ENCODE results near the gene JUP. TPM values are rescaled to one million over a fixed set of nuclear protein-coding genes. Genes with fewer than 3 reads are reported as not detected.

The JUP gene
- polyA plus RNA-seq, 1 donor from 2014 or later = 72.0 TPM

- Mint-ChIP-seq H3K4me3 (no peak overlapping the region), H3K36me3 (no peaks in the 10 kb centered on the region)
Measured at GRCh38 chr17:41796121-41796895, 9.8 kb upstream of the JUP start.

DNA sequence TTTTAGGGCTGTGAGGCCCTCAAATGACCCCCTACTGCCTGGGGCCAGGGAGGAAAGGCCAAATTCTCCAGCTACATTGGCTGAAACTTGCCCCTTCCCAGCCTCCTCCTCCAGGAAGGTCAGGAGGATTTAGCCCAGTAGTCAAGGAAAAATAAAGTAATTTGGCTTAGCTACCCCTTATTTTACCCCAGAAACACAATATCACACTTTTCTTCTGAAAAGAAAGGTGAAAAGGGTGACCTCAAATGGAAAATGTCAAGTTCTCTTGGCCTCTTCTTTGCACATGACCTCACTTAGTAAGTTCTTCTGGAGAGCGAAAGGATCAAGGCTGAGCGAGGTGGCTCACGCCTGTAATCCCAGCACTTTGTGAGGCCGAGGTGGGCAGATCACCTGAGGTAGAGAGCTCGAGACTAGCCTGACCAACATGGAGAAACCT is 8.0 kb upstream of the JUP start:
- no peak overlapping the region for H3K4me3 Mint-ChIP-seq

More at GRCh38 chr17:41796121-41796895, 9.8 kb upstream of the JUP start:
- H3K9me3 Mint-ChIP-seq = no peaks in the 10 kb centered on the region
- H3K27ac Mint-ChIP-seq = no peak overlapping the region
- H3K27me3 Mint-ChIP-seq = no peaks in the 10 kb centered on the region
- peaks cover 0 to 5% (median 5%) of the 10 kb centered on the region in 3 donors for H3K4me1 Mint-ChIP-seq

DNA sequence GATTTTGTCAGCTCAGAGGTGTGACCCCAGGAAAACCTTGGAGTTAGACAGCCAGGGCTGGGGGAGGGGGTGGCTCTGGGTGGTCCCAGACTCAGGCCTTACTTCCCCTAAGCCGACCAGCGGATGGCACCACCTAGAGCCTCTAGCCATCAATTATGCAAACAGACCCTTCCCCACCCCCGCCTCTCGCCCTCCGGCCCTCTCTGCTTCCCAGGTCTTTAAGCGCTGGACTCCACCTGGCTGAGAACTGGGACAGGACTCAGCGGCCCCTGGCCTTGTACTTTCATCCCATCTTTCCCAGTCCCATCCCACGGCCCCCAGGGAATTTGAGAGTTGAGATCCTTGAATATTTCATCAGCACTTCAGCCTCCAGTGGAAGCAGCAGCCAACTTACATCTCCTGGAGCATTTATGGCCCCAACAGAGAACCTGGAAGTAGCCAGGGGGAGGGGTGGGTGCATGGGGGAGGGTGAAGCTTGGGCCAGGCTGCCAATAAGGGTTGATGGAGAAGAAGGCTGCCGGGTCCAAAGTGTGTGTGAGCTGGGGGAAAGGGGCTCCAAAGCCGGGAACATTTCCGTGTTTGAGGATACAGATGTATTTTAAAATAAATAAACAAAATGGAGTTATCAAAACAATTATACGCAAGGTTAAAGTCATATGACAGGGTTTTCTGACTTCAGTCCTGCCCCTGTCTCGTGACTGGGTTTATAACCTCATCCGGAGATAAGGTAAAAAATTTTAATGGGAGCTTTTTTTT is 7.5 kb upstream of the JUP start:
- H3K27me3 Mint-ChIP-seq = no peaks in the 10 kb centered on the region
- peaks cover 0 to 5% (median 0%) of the 10 kb centered on the region in 3 donors for H3K4me1 Mint-ChIP-seq
- no peaks in the 10 kb centered on the region for H3K36me3 Mint-ChIP-seq
- H3K27ac Mint-ChIP-seq = no peak overlapping the region
- no peak overlapping the region for H3K4me3 Mint-ChIP-seq
- no peaks in the 10 kb centered on the region for H3K9me3 Mint-ChIP-seq

More for the DNA sequence above, 8.0 kb upstream of the JUP start:
- Mint-ChIP-seq H3K9me3 (no peaks in the 10 kb centered on the region), H3K27me3 (no peaks in the 10 kb centered on the region), H3K4me1 (peaks cover 0 to 5% (median 0%) of the 10 kb centered on the region in 3 donors), H3K27ac (no peak overlapping the region), H3K36me3 (no peaks in the 10 kb centered on the region)

DNA sequence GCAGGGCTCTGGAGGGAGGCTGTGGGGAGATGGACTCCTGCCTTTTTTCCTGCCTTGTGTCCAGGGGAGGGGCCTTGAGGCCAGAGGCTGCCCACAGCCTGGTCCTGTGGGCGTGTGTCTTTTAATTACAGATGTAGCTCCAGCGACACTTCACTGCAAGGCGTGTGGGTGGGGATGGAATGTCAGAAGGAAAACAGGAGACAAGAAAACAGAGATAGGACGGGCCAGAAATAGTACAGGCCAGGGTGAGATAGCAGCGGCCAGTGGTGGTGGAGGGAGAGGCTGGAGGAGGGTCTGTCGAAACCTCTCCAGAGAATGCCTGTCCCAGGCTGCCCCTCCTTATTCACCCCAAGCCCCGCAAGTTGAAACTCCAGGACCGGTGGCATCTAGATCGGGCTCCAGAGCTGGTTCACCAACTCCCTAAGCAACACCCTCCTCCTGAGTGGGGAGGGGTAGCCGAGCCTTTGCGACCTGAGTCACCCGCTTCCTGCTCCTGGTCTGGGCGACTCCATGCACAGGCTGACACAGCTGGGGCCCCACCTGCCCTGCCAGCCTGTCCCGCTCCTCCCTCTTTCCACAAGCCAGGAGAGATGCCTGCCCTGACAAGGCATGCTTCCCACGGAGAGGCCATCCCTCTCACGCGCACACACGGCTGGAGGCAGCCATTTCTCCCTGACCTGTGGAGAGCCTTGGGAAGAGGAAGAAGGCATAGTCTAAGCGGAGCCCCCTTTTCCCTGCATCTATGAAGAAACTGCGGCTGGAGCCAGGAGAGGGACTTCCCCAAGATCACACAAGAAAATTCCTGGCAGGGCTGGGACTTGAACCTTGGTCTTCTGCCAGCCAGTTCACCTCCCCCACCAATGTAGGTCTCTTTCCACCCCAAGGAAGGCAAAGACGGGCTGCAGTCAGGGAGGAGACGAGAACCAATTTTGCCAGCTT is 6.6 kb upstream of the JUP start:
- H3K27me3 Mint-ChIP-seq = no peaks in the 10 kb centered on the region
- H3K4me3 Mint-ChIP-seq = no peak overlapping the region
- H3K9me3 Mint-ChIP-seq = no peaks in the 10 kb centered on the region
- peaks cover 0 to 7% (median 0%) of the 10 kb centered on the region in 3 donors for H3K4me1 Mint-ChIP-seq
- H3K36me3 Mint-ChIP-seq = no peaks in the 10 kb centered on the region
- H3K27ac Mint-ChIP-seq = no peak overlapping the region

GRCh38 chr17:41787021-41787418 is 509 bp upstream of the JUP start:
- H3K27me3 Mint-ChIP-seq = peaks cover 3% of the 10 kb centered on the region
- H3K9me3 Mint-ChIP-seq = no peaks in the 10 kb centered on the region
- no peaks in the 10 kb centered on the region for H3K36me3 Mint-ChIP-seq
- peak overlapping the region; percentile 66 to 98 (median 82) for H3K4me3 Mint-ChIP-seq
- peaks cover 15 to 29% (median 18%) of the 10 kb centered on the region in 3 donors for H3K4me1 Mint-ChIP-seq
- H3K27ac Mint-ChIP-seq = peak overlapping the region in 1 of 3 donors; percentile 43

GRCh38 chr17:41785859-41786226 is 668 bp downstream of the JUP start:
- peaks cover 3% of the 10 kb centered on the region for H3K36me3 Mint-ChIP-seq
- peak overlapping the region in 2 of 3 donors; percentile 31 to 89 for H3K27ac Mint-ChIP-seq
- peaks cover 3% of the 10 kb centered on the region for H3K27me3 Mint-ChIP-seq
- peak overlapping the region; percentile 82 to 98 (median 92) for H3K4me3 Mint-ChIP-seq
- peaks cover 20 to 35% (median 21%) of the 10 kb centered on the region in 3 donors for H3K4me1 Mint-ChIP-seq
- no peaks in the 10 kb centered on the region for H3K9me3 Mint-ChIP-seq

DNA sequence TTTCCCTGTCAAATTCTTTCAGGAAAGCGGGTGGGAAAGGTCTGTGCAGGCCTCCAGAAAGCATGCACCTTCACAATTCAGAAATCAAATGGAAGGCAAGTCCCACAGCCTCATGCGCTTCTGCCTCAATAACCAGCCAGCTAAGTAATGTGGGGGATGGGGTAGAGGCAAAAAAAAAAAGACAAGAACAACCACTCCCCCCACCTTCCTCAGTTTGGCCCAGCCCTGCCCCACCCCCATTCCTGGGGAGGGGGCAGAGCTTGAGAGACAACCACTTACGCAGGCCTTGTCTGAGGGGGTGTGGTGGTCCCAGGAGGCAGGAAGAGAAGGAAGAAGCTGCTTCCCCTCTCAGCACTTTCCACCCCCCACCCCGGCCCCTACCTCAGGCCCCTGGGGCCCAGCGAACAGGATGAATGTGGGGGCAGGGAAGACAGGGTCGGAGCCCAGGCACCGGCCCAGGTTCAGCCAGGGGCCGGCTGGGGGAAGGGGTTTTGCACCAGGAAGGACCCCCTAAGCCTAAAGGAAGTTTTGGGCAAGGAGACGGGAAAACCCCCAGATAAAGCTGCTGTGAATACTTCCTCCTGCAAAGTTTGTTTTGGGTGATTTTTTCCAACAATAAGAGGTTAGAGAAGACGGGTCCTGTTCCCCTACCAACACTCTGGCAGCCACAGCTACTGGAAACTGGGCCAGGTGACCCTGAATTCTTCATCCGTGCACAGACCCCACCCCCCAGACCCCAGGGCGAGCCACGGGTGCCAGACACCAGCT is 1.2 kb downstream of the JUP start:
- peaks cover 20 to 33% (median 21%) of the 10 kb centered on the region in 3 donors for H3K4me1 Mint-ChIP-seq
- H3K27ac Mint-ChIP-seq = peak overlapping the region in 2 of 3 donors; percentile 31 to 89
- H3K36me3 Mint-ChIP-seq = peaks cover 3% of the 10 kb centered on the region

GRCh38 chr17:41784207-41784744 is 2.2 kb downstream of the JUP start:
- Mint-ChIP-seq H3K4me3 (peak overlapping the region; percentile 65 to 98 (median 93)), H3K27ac (peak overlapping the region in 2 of 3 donors; percentile 19 to 89)

More for the DNA sequence above, 1.2 kb downstream of the JUP start:
- Mint-ChIP-seq H3K4me3 (peak overlapping the region; percentile 82 to 98 (median 92)), H3K9me3 (no peaks in the 10 kb centered on the region), H3K27me3 (peaks cover 3% of the 10 kb centered on the region)

DNA sequence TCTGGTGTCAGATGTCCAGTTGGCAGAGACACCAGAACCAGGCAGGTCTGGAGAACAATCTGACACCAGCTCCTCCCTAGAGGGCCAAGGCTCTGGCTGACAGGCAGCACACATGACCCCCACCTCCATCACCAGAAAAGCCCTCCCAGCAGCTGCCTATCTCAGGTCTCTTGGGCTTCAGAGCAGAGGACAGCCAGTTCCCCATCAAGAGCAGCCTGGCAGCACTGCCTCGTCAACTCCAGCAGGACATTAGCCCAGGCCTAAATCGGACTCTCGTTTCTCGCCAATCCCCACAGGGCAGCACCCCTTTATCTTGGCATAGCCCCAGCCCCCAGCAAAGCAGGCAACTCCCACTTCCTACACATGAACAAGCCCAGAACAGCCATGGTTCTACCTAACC is 4.4 kb downstream of the JUP start:
- Mint-ChIP-seq H3K27ac (no peak overlapping the region), H3K4me1 (peaks cover 20 to 30% (median 21%) of the 10 kb centered on the region in 3 donors), H3K4me3 (peak overlapping the region in 2 of 4 donors; percentile 68 to 79)

More at GRCh38 chr17:41784207-41784744, 2.2 kb downstream of the JUP start:
- Mint-ChIP-seq H3K4me1 (peaks cover 20 to 32% (median 21%) of the 10 kb centered on the region in 3 donors), H3K36me3 (peaks cover 3% of the 10 kb centered on the region), H3K27me3 (peaks cover 3% of the 10 kb centered on the region), H3K9me3 (no peaks in the 10 kb centered on the region)

GRCh38 chr17:41781404-41782110 is 5.0 kb downstream of the JUP start:
- Mint-ChIP-seq H3K4me1 (peaks cover 17 to 24% (median 21%) of the 10 kb centered on the region in 3 donors), H3K27ac (no peak overlapping the region), H3K27me3 (peaks cover 3% of the 10 kb centered on the region), H3K4me3 (peak overlapping the region in 2 of 4 donors; percentile 68 to 79), H3K36me3 (peaks cover 4% of the 10 kb centered on the region), H3K9me3 (no peaks in the 10 kb centered on the region)

More for the DNA sequence above, 4.4 kb downstream of the JUP start:
- Mint-ChIP-seq H3K9me3 (no peaks in the 10 kb centered on the region), H3K27me3 (peaks cover 3% of the 10 kb centered on the region), H3K36me3 (peaks cover 4% of the 10 kb centered on the region)

GRCh38 chr17:41779954-41780353 is 6.6 kb downstream of the JUP start:
- no peak overlapping the region for H3K4me3 Mint-ChIP-seq
- H3K27ac Mint-ChIP-seq = no peak overlapping the region
- H3K4me1 Mint-ChIP-seq = peaks cover 13 to 26% (median 18%) of the 10 kb centered on the region in 3 donors
- peaks cover 7% of the 10 kb centered on the region for H3K36me3 Mint-ChIP-seq
- no peaks in the 10 kb centered on the region for H3K9me3 Mint-ChIP-seq
- peaks cover 5% of the 10 kb centered on the region for H3K27me3 Mint-ChIP-seq

DNA sequence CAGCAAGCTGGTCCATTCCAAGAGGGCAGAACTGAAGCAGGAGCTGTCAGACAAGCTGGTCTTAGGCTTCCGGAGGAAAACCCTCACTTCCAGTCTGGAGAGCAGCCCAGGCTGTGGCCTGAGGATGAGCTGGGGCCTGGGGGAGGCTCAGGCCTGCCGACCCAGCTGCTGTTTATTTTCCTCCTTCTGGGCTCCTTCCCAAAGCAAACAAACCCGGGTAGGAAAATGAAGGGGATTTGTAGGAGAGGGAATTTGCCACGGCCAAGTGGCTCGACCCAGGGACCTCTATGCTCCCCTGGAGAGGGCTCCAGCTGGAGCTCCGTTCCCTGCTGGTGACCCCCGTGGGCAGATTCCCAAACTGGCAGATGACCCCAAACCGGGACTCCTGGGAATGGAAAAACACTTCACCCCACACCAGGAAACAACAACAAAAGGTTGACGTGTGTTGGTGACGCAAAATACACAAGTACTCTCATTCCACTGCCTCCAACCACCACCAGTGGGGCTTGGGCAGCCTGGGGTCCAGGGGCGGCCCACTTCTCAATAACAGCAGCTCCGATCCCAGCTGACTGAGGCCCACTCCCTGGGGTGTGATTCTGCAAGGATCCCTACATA is 8.8 kb downstream of the JUP start:
- Mint-ChIP-seq H3K4me1 (peaks cover 5 to 23% (median 10%) of the 10 kb centered on the region in 3 donors), H3K4me3 (no peak overlapping the region), H3K27me3 (peaks cover 2% of the 10 kb centered on the region), H3K36me3 (peaks cover 7% of the 10 kb centered on the region), H3K27ac (no peak overlapping the region), H3K9me3 (no peaks in the 10 kb centered on the region)

DNA sequence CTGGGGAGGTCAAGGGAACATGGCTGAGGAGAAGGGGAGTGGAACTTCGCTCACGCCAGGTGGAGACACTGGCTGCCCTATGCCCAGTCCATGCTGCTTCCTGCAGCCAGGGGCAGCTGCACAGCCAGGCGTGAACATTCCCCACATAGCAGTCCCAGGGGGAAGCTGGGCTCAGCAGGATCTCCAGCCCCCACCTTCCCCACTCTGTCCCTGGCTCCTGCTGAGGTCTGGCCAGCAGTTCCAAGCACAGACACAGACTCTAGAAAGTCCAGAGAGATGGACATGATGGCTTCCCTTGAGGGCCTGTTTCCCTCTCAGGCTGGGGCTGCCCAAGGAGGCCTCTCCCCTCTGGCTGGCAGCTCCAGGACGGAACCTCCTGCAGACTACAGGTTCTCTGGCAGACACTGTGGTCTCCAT is 9.3 kb downstream of the JUP start:
- H3K27ac Mint-ChIP-seq = no peak overlapping the region
- H3K9me3 Mint-ChIP-seq = no peaks in the 10 kb centered on the region
- no peak overlapping the region for H3K4me3 Mint-ChIP-seq
- H3K27me3 Mint-ChIP-seq = peaks cover 2% of the 10 kb centered on the region
- H3K36me3 Mint-ChIP-seq = peaks cover 7% of the 10 kb centered on the region
- H3K4me1 Mint-ChIP-seq = peaks cover 3 to 18% (median 7%) of the 10 kb centered on the region in 3 donors

Measured in IgD-negative memory B cell (primary cell).